ENCODE measurements around the gene LUC7L2. TPM values are rescaled to one million over a fixed set of nuclear protein-coding genes. Genes with fewer than 3 reads are reported as not detected.

The LUC7L2 gene
- total RNA-seq, 1 experiment from 2014 or later: 111 TPM

GRCh38 chr7:139452958-139453672 lies 93.4 kb downstream of the LUC7L2 start:
- H3K36me3 ChIP-seq (ENCODE audit: low read depth): no peaks in the 10 kb centered on the region
- no peaks in the 10 kb centered on the region for H3K27me3 ChIP-seq (ENCODE audit: insufficient read depth, low read depth)
- no peak for TF ChIP-seq CTCF (conservative IDR thresholded peaks at IDR 0.05)
- TF ChIP-seq EZH2 (IDR thresholded peaks at IDR 0.05; ENCODE audit: low read depth): no peak
- H3K9me3 ChIP-seq (ENCODE audit: insufficient read depth, low read depth): no peaks in the 10 kb centered on the region
- no peak overlapping the region for H3K4me3 ChIP-seq
- no peaks in the 10 kb centered on the region for H3F3A ChIP-seq (ENCODE audit: insufficient read depth, low read depth)
- H4K20me1 ChIP-seq (ENCODE audit: insufficient read depth): no peaks in the 10 kb centered on the region
- ChIA-PET POLR2A (ENCODE audit: unreplicated experiment) (interaction anchor here (0.6 kb wide), 1 partner anchor 37 kb away, joined by 5 read pairs; no protein-coding TSS in a partner anchor), CTCF (no interaction called here)
- no peak for DNase-seq
- no peaks in the 10 kb centered on the region for H3K9me2 ChIP-seq (ENCODE audit: insufficient read depth)
- H3K4me2 ChIP-seq: no peak overlapping the region
- no TSS peak for BruUV-seq (replicated peaks)
- H2AFZ ChIP-seq: no peak overlapping the region
- no peaks in the 10 kb centered on the region for H3K79me2 ChIP-seq (ENCODE audit: low read depth)
- H3K27ac ChIP-seq: no peak overlapping the region
- intact Hi-C loops (cut with micrococcal nuclease; ENCODE audit: unreplicated experiment): no loop called here
- H3K4me1 ChIP-seq (replicated peaks; ENCODE audit: insufficient read depth): peaks cover 7% of the 10 kb centered on the region

- DNase-seq: peak in 1 of 2 experiments; percentile 27
- no peak overlapping the region for H2AFZ ChIP-seq
- no peaks in the 10 kb centered on the region for H3K36me3 ChIP-seq (ENCODE audit: low read depth)
- no peaks in the 10 kb centered on the region for H3K9me2 ChIP-seq (ENCODE audit: insufficient read depth)
- no peak overlapping the region for H3K27ac ChIP-seq
- no peaks in the 10 kb centered on the region for H3K79me2 ChIP-seq (ENCODE audit: low read depth)
- H3K4me2 ChIP-seq: no peak overlapping the region
- intact Hi-C loops (cut with micrococcal nuclease; ENCODE audit: unreplicated experiment): no loop called here
- no peaks in the 10 kb centered on the region for H3K27me3 ChIP-seq (ENCODE audit: insufficient read depth, low read depth)
- BruUV-seq (replicated peaks): no TSS peak
- POLR2A ChIA-PET (ENCODE audit: unreplicated experiment): interaction anchor here (0.6 kb wide), 1 partner anchor 36 kb away, joined by 5 read pairs; no protein-coding TSS in a partner anchor
- no peaks in the 10 kb centered on the region for H3K9me3 ChIP-seq (ENCODE audit: insufficient read depth, low read depth)
- no peaks in the 10 kb centered on the region for H3F3A ChIP-seq (ENCODE audit: insufficient read depth, low read depth)
- no peak overlapping the region for H3K4me3 ChIP-seq
- TF ChIP-seq EZH2 (IDR thresholded peaks at IDR 0.05; ENCODE audit: low read depth) (no peak), CTCF (conservative IDR thresholded peaks at IDR 0.05) (no peak)
- CTCF ChIA-PET: interaction anchor here (0.7 kb wide), 1 partner anchor 19 kb away, joined by 3 read pairs; no protein-coding TSS in a partner anchor
- H4K20me1 ChIP-seq (ENCODE audit: insufficient read depth): no peaks in the 10 kb centered on the region
- peaks cover 7% of the 10 kb centered on the region for H3K4me1 ChIP-seq (replicated peaks; ENCODE audit: insufficient read depth)
These were observed 94.1 kb downstream of the LUC7L2 start for GRCh38 chr7:139453673-139454321.

GRCh38 chr7:139455789-139456188 lies 96.1 kb downstream of the LUC7L2 start:
- no TSS peak for BruUV-seq (replicated peaks)
- Histone ChIP-seq H3F3A (ENCODE audit: insufficient read depth, low read depth) (no peaks in the 10 kb centered on the region), H3K27me3 (ENCODE audit: insufficient read depth, low read depth) (no peaks in the 10 kb centered on the region), H3K79me2 (ENCODE audit: low read depth) (no peaks in the 10 kb centered on the region), H3K4me1 (replicated peaks; ENCODE audit: insufficient read depth) (peaks cover 7% of the 10 kb centered on the region), H3K4me2 (no peak overlapping the region), H3K4me3 (no peak overlapping the region), H2AFZ (no peak overlapping the region), H3K27ac (no peak overlapping the region), H3K36me3 (ENCODE audit: low read depth) (no peaks in the 10 kb centered on the region), H4K20me1 (ENCODE audit: insufficient read depth) (no peaks in the 10 kb centered on the region), H3K9me3 (ENCODE audit: insufficient read depth, low read depth) (no peaks in the 10 kb centered on the region), H3K9me2 (ENCODE audit: insufficient read depth) (no peaks in the 10 kb centered on the region)
- DNase-seq: no peak
- intact Hi-C loops (cut with micrococcal nuclease; ENCODE audit: unreplicated experiment): no loop called here
- POLR2A ChIA-PET (ENCODE audit: unreplicated experiment): no interaction called here
- CTCF ChIA-PET: no interaction called here
- no peak for TF ChIP-seq EZH2 (IDR thresholded peaks at IDR 0.05; ENCODE audit: low read depth)
- no peak for TF ChIP-seq CTCF (conservative IDR thresholded peaks at IDR 0.05)
